Measurements from ENCODE around the gene SF3B3.
"Not testable (repeated sequence)": the region's sequence is repeated elsewhere in the genome, so short reads cannot be mapped to it uniquely, and the experiment has no call there.

The SF3B3 gene

DNA sequence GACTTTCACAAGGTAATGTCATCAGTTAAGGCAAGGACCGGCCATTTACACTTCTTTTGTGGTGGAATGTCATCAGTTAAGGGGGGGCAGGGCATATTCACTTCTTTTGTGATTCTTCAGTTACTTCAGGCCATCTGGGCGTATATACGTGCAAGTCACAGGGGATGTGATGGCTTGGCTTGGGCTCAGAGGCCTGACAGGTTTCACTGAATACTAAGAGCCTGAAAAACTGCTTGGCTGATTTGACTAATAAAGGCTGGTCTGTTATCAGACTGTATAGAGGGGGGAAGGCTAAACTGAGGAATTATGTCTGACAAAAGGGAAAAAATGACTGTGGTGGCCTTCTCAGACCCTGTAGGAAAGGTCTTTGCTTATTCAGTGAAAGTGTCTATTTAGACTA lies 98.2 kb downstream of the SF3B3 start:
- not testable (repeated sequence) for DNase-seq (ENCODE audit: low read depth)

Measured in GM04504 (cell line).